ENCODE data around the gene ADAMTS16. TPM values are rescaled to one million over a fixed set of nuclear protein-coding genes. Genes with fewer than 3 reads are reported as not detected.

The ADAMTS16 gene
- total RNA-seq, 3 donors from 2014 or later (not counting 1 experiment from before 2014, with no cell fraction given) = not detected

DNA sequence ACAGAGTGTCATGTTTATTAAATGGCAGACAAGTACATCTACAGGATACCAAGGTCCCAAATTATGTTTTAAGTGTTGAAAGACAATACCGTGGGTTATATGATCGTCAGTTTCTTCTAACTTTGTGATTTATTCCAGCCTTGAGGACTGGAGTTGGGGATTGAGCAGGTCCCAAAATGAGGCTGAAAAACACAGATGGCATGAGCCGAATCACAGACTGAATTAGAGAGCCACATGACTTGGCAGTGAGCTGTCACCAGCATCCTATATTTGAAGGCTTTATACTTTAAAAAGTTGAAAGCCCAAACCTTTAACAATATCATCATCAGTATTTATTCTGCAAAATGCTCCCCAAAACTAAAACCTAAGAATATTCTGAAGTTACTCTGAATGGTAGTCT is 79.4 kb downstream of the ADAMTS16 start:
- TF ChIP-seq, protein P1, sequence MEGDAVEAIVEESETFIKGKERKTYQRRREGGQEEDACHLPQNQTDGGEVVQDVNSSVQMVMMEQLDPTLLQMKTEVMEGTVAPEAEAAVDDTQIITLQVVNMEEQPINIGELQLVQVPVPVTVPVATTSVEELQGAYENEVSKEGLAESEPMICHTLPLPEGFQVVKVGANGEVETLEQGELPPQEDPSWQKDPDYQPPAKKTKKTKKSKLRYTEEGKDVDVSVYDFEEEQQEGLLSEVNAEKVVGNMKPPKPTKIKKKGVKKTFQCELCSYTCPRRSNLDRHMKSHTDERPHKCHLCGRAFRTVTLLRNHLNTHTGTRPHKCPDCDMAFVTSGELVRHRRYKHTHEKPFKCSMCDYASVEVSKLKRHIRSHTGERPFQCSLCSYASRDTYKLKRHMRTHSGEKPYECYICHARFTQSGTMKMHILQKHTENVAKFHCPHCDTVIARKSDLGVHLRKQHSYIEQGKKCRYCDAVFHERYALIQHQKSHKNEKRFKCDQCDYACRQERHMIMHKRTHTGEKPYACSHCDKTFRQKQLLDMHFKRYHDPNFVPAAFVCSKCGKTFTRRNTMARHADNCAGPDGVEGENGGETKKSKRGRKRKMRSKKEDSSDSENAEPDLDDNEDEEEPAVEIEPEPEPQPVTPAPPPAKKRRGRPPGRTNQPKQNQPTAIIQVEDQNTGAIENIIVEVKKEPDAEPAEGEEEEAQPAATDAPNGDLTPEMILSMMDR (IDR thresholded peaks at IDR 0.05) = no peak
- no peak for DNase-seq
- 84% methylated on average over 3 of the region's 3 CpGs for WGBS (ENCODE audit: insufficient coverage)
- Mint-ChIP-seq H3K4me1 (no peaks in the 10 kb centered on the region), H3K36me3 (no peaks in the 10 kb centered on the region), H3K9me3 (peaks cover 0 to 4% of the 10 kb centered on the region in 2 donors), H3K27ac (no peak overlapping the region), H3K4me3 (no peak overlapping the region), H3K27me3 (ENCODE audit: low read depth in 2 of 2) (no peaks in the 10 kb centered on the region)
- Histone ChIP-seq H3K9me3 (ENCODE audit: control insufficient read depth, insufficient read depth, low read length) (no peaks in the 10 kb centered on the region), H3K27ac (ENCODE audit: low read length) (no peak overlapping the region), H3K27me3 (ENCODE audit: control insufficient read depth, insufficient read depth, low read length) (no peaks in the 10 kb centered on the region), H3K4me3 (ENCODE audit: low read length) (no peak overlapping the region), H3K4me1 (ENCODE audit: control insufficient read depth, insufficient read depth, low read length) (no peaks in the 10 kb centered on the region), H3K36me3 (ENCODE audit: control insufficient read depth, insufficient read depth, low read length) (no peaks in the 10 kb centered on the region)
- ATAC-seq = no peak
- intact Hi-C loops (cut with micrococcal nuclease) = no loop called here

DNA sequence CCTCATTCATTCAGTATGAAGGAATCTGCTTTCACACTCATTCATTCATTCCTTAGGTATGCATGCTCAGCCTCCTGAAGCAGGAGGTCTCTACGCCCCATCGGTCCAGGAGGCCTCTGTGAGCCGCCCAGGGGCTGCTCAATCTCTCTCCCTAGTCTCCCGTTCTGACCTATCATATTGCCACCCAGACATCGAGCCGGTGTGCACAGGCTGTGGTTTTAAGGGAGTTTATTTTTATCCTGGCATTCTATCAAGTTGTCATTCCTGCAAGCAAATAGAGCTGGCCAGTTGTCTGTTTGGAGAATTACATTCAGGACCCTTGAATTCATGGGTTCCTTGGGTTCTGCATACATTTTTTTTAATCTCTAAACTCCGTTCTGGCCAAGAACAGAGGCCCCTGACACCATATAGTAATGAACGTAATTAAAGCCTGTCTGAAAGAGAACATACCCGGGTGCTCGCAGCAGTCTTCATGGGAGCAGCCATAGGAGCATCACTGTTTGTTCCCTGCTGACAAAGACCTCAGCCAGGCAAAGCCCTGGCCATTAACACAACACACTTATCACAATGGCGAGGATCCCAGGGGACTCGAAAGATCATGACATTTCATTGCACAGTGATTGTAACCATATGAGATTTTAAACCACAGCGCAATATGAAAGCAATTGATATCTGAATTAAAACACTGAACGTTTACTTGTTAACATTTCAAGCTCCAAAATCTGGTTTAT is 80.9 kb downstream of the ADAMTS16 start:
- ATAC-seq (no peak), DNase-seq (no peak)
- TF ChIP-seq, protein P1 (IDR thresholded peaks at IDR 0.05) = no peak
- no peaks in the 10 kb centered on the region for H3K4me1 ChIP-seq (ENCODE audit: control insufficient read depth, insufficient read depth, low read length)
- H3K27me3 ChIP-seq (ENCODE audit: control insufficient read depth, insufficient read depth, low read length) = no peaks in the 10 kb centered on the region
- Mint-ChIP-seq H3K4me1 (no peaks in the 10 kb centered on the region), H3K9me3 (peaks cover 4 to 7% of the 10 kb centered on the region in 2 donors), H3K4me3 (no peak overlapping the region), H3K27ac (no peak overlapping the region), H3K36me3 (no peaks in the 10 kb centered on the region), H3K27me3 (ENCODE audit: low read depth in 2 of 2) (no peaks in the 10 kb centered on the region)
- no peaks in the 10 kb centered on the region for H3K36me3 ChIP-seq (ENCODE audit: control insufficient read depth, insufficient read depth, low read length)
- 89% methylated on average over 13 of the region's 14 CpGs for WGBS (ENCODE audit: insufficient coverage)
- intact Hi-C loops (cut with micrococcal nuclease) = no loop called here
- no peak overlapping the region for H3K27ac ChIP-seq (ENCODE audit: low read length)
- H3K9me3 ChIP-seq (ENCODE audit: control insufficient read depth, insufficient read depth, low read length) = no peaks in the 10 kb centered on the region
- no peak overlapping the region for H3K4me3 ChIP-seq (ENCODE audit: low read length)

DNA sequence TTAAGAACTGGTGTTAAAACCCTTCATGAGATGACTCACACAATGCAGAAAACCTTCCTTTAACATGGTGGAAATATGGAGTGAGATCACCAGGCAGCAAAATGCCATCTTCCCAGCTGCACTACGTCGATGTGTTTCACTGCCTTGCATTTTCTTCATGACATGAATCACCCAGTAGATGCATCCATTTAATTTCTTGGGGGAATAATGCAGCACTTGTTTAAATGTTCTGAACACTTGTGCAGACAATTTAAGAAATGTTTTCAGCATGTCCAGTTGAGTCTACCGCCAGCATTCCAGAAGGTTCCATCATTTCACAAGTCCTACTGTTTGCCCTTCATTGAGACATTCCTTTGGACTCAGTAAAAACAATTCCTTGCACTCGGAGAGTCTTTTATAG is 81.6 kb downstream of the ADAMTS16 start:
- Mint-ChIP-seq H3K27ac (no peak overlapping the region), H3K4me1 (no peaks in the 10 kb centered on the region), H3K9me3 (peaks cover 4 to 5% of the 10 kb centered on the region in 2 donors), H3K36me3 (no peaks in the 10 kb centered on the region), H3K27me3 (ENCODE audit: low read depth in 2 of 2) (no peaks in the 10 kb centered on the region), H3K4me3 (no peak overlapping the region)
- intact Hi-C loops (cut with micrococcal nuclease) = no loop called here
- WGBS (ENCODE audit: insufficient coverage) = 84% methylated on average over 4 of the region's 4 CpGs
- TF ChIP-seq, protein P1 (IDR thresholded peaks at IDR 0.05) = no peak
- no peaks in the 10 kb centered on the region for H3K4me1 ChIP-seq (ENCODE audit: control insufficient read depth, insufficient read depth, low read length)
- H3K9me3 ChIP-seq (ENCODE audit: control insufficient read depth, insufficient read depth, low read length) = no peaks in the 10 kb centered on the region
- H3K27me3 ChIP-seq (ENCODE audit: control insufficient read depth, insufficient read depth, low read length) = no peaks in the 10 kb centered on the region
- H3K4me3 ChIP-seq (ENCODE audit: low read length) = no peak overlapping the region
- no peaks in the 10 kb centered on the region for H3K36me3 ChIP-seq (ENCODE audit: control insufficient read depth, insufficient read depth, low read length)
- DNase-seq (no peak), ATAC-seq (no peak)
- no peak overlapping the region for H3K27ac ChIP-seq (ENCODE audit: low read length)

DNA sequence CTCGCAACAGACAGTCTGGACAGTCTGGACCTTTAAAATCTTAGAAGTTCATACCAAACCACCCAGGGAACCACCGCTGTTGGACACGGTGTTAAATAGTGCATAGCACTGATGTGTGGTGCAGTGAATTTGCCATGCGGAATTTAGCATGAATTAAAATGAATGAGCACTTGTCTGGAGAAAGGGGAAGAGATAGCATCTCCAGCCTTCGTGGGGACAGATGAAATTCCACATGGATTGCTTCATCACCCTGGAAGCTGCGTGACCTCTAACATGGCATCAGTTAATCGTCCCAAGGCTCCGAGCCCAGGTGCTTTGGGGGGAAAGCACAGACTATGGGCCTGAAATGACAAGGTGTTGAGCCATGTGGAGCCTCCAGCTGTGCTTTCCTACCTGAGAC is 91.4 kb downstream of the ADAMTS16 start:
- ATAC-seq = no peak
- no peak overlapping the region for H3K27ac ChIP-seq (ENCODE audit: low read length)
- TF ChIP-seq, protein P1 (IDR thresholded peaks at IDR 0.05) = no peak
- no peaks in the 10 kb centered on the region for H3K4me1 ChIP-seq (ENCODE audit: control insufficient read depth, insufficient read depth, low read length)
- H3K27me3 ChIP-seq (ENCODE audit: control insufficient read depth, insufficient read depth, low read length) = no peaks in the 10 kb centered on the region
- intact Hi-C loops (cut with micrococcal nuclease) = no loop called here
- no peaks in the 10 kb centered on the region for H3K36me3 ChIP-seq (ENCODE audit: control insufficient read depth, insufficient read depth, low read length)
- Mint-ChIP-seq H3K4me1 (no peaks in the 10 kb centered on the region), H3K27me3 (ENCODE audit: low read depth in 2 of 2) (no peaks in the 10 kb centered on the region), H3K27ac (no peak overlapping the region), H3K36me3 (no peaks in the 10 kb centered on the region), H3K9me3 (peaks cover 0 to 8% of the 10 kb centered on the region in 2 donors), H3K4me3 (no peak overlapping the region)
- no peak for DNase-seq
- H3K9me3 ChIP-seq (ENCODE audit: control insufficient read depth, insufficient read depth, low read length) = no peaks in the 10 kb centered on the region
- no peak overlapping the region for H3K4me3 ChIP-seq (ENCODE audit: low read length)
- WGBS (ENCODE audit: insufficient coverage) = 87% methylated on average over 8 of the region's 8 CpGs

Measured in natural killer cell (primary cell).